Activated naive CD8-positive, alpha-beta T cell treated with anti-CD3 and anti-CD28 coated beads, Interleukin-2, amount 50 U/mL, for 24 hours (primary cell): Measurements from ENCODE around the gene CDKN2B-AS1.
A peak's percentile ranks its signal among the peaks of the same experiment; 100 is the strongest.

Experiments used
- ATAC-seq: fragments of 150-1000 bp; cut with Tn5 transposase; one replicate; pipeline ENCODE4 v1.10.0; 2021
- DNase-seq: peaks from one replicate; pipeline ENCODE4 v3.0.0; 2021
- H3K27ac Mint-ChIP-seq: one replicate; pipeline ENCODE4 v1.8.0; 2021; ENCODE audit warnings: mild to moderate bottlenecking, mixed read lengths
- H3K27me3 Mint-ChIP-seq: one replicate; pipeline ENCODE4 v1.8.0; 2021; ENCODE audit warnings: mixed read lengths
- H3K36me3 Mint-ChIP-seq: one replicate; pipeline ENCODE4 v1.8.0; 2021; ENCODE audit warnings: low read depth, mixed read lengths
- H3K4me1 Mint-ChIP-seq: one replicate; pipeline ENCODE4 v1.8.0; 2021; ENCODE audit warnings: mixed read lengths
- H3K4me3 Mint-ChIP-seq: one replicate; pipeline ENCODE4 v1.8.0; 2021; ENCODE audit warnings: mild to moderate bottlenecking, moderate library complexity, mixed read lengths
- H3K9me3 Mint-ChIP-seq: one replicate; pipeline ENCODE4 v1.8.0; 2021; ENCODE audit warnings: mixed read lengths

The CDKN2B-AS1 gene

DNA sequence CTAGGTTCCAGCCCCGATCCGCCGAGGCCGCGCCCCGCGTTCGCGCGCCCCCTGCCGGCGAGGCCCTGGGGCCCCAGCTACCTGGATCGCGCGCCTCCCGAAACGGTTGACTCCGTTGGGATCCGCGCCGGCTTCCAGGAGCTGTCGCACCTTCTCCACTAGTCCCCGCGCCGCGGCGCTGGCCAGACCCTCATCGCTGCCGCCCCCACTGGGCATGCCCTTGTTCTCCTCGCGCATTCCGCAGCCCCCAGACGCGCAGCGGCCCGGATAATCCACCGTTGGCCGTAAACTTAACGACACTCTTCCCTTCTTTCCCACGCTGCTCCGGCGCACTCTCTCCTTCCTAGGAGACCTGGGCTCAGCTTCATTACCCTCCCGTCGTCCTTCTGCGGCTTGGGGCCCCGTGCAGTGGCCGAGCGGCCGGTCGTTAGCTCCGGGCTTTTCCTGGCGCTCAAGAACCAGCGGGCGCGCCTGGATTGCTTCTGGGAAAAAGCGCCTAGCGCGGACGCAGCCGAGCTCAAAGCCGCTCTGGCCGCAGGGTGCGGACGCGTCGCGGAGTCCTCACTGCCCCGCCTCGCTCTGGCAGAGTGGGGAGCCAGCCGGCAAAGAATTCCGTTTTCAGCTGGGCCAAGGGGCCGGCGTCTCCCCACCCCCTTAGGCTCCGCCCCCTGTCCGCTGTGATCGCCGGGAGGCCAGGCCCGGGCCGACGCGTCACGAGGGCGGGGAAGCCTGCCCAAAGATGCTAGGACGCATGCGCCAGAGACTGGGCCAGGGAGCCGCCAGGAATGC lies 14.3 kb downstream of the CDKN2B-AS1 start, which contains the start of gene CDKN2B:
Gene CDKN2B (minus strand): TSS at position 589 of the 789 bp plus-strand sequence. CDS start 352 bp downstream, at position 237.
- Mint-ChIP-seq H3K36me3 (peaks cover 5% of the 10 kb centered on the region), H3K4me1 (peaks cover 25% of the 10 kb centered on the region), H3K27me3 (peaks cover 76% of the 10 kb centered on the region), H3K9me3 (no peaks in the 10 kb centered on the region), H3K4me3 (peak within 1 kb of the TSS; percentile 78), H3K27ac (no peak within 1 kb of the TSS)
- peak; percentile 81 for DNase-seq
- peak; percentile 88 for ATAC-seq

DNA sequence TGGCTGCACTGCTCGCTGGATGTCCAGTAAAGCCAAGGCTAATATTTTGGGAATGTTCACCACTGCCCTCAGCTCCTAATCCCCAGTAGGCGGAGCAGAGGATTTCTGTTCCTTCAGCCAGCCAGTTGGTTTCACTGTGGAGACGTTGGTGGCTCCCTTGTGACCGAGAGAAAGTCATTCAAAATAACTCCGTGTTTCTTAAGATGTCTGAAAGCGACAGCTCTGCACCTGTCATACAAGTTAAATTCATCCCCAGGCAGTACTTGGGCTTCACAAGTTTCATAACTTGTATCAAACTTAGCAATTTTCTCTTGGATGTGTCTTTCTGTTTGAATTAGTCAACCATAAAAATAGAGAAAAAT lies 14.9 kb downstream of the CDKN2B-AS1 start:
- Mint-ChIP-seq H3K4me1 (peaks cover 25% of the 10 kb centered on the region), H3K27ac (no peak overlapping the region), H3K4me3 (peak overlapping the region; percentile 78), H3K9me3 (no peaks in the 10 kb centered on the region), H3K27me3 (peaks cover 71% of the 10 kb centered on the region), H3K36me3 (peaks cover 5% of the 10 kb centered on the region)
- DNase-seq = no peak
- ATAC-seq = no peak

DNA sequence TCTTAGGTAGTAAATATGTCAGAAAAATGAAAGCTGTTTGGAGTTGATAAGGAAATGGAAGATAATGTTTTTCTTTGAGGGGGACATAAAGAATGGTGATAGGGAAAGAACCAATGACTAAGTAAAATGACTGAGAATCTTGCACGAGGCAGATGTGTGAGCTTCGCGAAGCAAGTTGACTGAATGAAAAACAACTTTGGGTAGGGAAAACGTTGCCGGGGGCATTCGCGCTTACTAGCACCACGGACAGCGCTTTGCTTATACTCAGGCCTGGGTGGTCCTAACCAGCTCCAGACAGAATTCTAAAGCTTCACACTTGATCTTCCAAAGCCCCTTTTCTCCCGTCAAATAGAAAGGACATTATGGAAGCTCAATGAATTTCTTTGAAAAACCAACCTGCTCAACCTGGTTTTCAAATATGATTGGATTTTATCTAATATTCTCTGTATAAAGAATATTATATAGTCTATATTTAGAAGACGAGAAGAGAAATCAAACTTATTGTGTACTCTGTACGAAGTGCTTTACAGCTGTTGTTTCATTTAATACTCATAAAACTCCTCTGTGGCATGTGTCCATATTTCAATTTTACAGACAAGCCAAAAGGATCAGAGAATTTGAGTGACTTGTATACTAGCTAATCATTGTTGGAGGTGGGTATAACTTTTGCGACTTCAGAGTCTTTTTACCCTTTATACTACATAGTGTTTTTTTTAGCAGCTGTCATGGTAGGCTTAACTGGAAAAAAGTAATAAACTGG lies 16.5 kb downstream of the CDKN2B-AS1 start:
- H3K27ac Mint-ChIP-seq = no peak overlapping the region
- H3K4me3 Mint-ChIP-seq = no peak overlapping the region
- DNase-seq (peak; percentile 36), ATAC-seq (no peak)
- H3K27me3 Mint-ChIP-seq = peaks cover 56% of the 10 kb centered on the region
- peaks cover 12% of the 10 kb centered on the region for H3K4me1 Mint-ChIP-seq
- H3K9me3 Mint-ChIP-seq = no peaks in the 10 kb centered on the region
- H3K36me3 Mint-ChIP-seq = no peaks in the 10 kb centered on the region

DNA sequence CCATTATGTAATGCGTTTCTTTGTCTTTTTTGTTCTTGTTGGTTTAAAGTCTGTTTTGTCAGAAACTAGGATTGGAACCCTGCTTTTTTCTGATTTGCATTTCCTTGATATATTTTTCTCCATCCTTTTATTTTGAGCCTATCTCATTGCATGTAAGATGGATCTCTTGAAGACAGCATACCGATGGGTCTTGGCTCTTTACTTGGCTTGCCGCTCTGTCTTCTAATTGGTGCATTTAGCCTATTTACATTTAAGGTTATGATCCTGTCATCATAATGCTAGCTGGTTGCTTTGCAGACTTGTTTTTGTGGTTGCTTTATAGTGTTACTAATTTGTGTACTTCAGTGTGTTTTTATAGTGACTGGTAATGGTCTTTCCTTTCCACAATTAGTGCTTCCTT lies 27.8 kb downstream of the CDKN2B-AS1 start:
- Mint-ChIP-seq H3K36me3 (no peaks in the 10 kb centered on the region), H3K27me3 (peaks cover 11% of the 10 kb centered on the region), H3K27ac (no peak overlapping the region), H3K4me3 (no peak overlapping the region), H3K9me3 (peaks cover 21% of the 10 kb centered on the region), H3K4me1 (no peaks in the 10 kb centered on the region)
- DNase-seq (no peak), ATAC-seq (no peak)

DNA sequence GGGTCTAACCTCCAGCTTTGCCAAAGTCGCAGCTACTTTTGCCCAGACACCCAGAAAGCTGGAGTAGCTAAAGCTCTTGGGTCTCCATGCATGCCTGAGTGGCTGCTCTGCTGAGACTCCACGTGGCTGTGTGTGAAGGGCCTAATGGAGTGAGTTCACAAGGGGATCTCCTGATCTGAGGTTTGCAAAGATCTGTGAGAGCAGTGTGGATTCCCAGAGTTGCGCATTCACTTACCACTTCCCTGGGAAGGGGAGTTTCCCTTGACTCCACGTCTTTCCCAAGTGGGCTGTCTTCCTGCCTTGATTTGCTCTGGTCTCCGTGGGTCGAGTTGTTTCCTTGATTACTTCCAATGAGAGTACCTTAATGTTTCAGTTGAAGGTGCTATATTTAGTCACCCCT lies 32.1 kb downstream of the CDKN2B-AS1 start:
- H3K4me1 Mint-ChIP-seq = peaks cover 2% of the 10 kb centered on the region
- no peaks in the 10 kb centered on the region for H3K36me3 Mint-ChIP-seq
- peaks cover 4% of the 10 kb centered on the region for H3K9me3 Mint-ChIP-seq
- ATAC-seq (no peak), DNase-seq (no peak)
- peaks cover 3% of the 10 kb centered on the region for H3K27me3 Mint-ChIP-seq
- no peak overlapping the region for H3K4me3 Mint-ChIP-seq
- no peak overlapping the region for H3K27ac Mint-ChIP-seq

DNA sequence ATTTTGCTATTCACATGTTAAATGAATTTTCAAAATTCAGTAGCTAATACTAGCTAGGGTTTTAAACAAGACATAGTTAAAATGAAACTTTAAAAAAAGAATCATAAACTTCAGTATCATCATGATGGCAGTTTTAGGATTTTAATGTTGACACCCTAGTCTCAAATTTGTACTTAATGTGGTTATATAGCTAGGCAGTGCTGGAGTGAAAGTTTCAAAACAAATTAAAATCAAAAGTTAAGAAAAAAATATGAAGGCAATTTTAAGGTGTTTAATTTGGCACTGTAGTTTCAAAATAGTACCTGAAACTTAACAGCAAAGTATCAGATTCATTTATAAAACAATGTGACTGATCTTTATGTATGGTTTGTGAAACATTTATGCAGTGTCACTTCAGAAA lies 33.8 kb downstream of the CDKN2B-AS1 start:
- Mint-ChIP-seq H3K9me3 (no peaks in the 10 kb centered on the region), H3K36me3 (no peaks in the 10 kb centered on the region), H3K4me3 (no peak overlapping the region), H3K4me1 (peaks cover 2% of the 10 kb centered on the region), H3K27me3 (no peaks in the 10 kb centered on the region), H3K27ac (no peak overlapping the region)
- DNase-seq (no peak), ATAC-seq (no peak)

DNA sequence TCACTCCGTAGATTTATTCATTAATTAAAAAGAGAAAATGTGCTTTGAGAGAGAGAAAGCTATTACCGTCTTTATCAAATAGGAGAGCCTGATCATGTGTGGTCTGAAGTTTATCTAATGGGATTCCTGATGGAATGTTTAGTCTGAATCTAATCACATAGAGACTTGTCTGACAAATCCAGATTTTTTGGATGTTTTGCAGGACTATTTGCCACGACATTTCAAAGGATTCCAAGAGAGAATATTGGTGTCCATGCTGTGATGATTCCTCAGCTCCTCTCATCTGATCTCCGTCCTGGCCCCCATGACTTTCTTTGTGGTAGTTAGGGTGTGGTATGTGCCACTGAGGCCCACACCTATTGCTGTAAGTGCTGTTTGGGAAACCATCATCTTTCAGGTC lies 34.6 kb downstream of the CDKN2B-AS1 start:
- Mint-ChIP-seq H3K27me3 (no peaks in the 10 kb centered on the region), H3K9me3 (no peaks in the 10 kb centered on the region), H3K4me1 (peaks cover 2% of the 10 kb centered on the region), H3K36me3 (no peaks in the 10 kb centered on the region), H3K4me3 (no peak overlapping the region), H3K27ac (no peak overlapping the region)
- no peak for ATAC-seq
- DNase-seq = no peak

DNA sequence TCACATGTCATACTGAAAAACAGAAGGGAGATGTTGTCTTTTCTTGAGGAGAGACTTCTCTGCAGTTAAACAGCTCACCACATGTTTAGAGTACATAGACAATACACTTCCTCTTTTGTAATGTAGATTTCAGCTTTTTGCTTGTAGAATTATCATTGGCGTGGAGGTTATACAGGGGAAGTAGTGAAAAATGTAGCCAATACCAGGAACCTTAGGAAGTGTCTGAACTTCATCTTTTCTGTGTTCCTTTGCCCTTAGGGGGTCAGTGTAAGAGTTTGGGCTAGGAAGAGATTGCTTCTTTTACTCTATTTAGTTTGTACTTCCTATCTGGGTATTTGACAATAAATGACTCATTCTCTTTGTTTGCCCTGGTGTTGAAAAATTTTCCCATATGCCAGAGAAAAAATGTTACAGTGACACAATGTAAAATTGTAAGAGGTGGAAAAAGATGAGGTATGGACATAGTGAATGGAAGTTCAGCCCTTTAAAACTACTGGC lies 35.6 kb downstream of the CDKN2B-AS1 start:
- Mint-ChIP-seq H3K4me1 (peaks cover 2% of the 10 kb centered on the region), H3K9me3 (no peaks in the 10 kb centered on the region), H3K4me3 (no peak overlapping the region), H3K27ac (no peak overlapping the region), H3K36me3 (no peaks in the 10 kb centered on the region), H3K27me3 (no peaks in the 10 kb centered on the region)
- DNase-seq = no peak
- ATAC-seq = no peak

DNA sequence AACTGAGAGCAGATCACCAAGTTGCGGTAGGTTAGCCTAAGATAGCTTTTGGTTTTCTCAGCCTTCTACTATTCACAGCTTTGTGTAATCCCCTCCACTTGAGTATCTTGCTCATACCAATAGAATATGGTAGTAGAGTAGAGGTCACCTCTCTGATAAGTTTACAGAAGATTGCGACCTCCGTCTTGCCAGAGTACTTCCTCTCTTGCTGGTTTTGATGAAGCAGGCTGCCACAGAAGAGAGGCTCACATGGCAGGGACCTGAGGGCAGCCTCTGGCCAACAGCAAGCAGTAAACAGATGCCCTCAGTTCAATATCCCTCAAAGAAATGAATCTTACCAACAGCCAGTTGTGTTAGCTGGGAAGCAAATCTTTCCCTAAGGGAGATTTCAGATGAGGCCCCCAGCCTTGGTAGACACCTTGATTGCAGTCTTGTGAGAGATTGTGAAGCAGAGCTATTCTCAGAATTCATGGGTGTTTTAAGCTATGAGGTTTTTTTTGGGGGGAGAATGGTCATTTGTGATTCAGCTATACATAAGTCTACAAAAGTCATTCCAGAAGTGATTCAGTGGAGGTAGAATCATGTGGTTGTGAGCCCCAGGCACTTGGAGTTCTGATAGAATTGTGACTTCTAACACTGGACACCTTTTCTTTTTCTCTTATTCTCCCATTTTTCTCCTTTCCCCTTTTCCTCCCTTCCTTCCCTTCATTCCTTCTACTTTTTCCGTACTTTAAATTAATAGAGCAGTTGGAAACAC lies 37.2 kb downstream of the CDKN2B-AS1 start:
- Mint-ChIP-seq H3K27me3 (no peaks in the 10 kb centered on the region), H3K4me1 (peaks cover 12% of the 10 kb centered on the region), H3K9me3 (no peaks in the 10 kb centered on the region)

DNA sequence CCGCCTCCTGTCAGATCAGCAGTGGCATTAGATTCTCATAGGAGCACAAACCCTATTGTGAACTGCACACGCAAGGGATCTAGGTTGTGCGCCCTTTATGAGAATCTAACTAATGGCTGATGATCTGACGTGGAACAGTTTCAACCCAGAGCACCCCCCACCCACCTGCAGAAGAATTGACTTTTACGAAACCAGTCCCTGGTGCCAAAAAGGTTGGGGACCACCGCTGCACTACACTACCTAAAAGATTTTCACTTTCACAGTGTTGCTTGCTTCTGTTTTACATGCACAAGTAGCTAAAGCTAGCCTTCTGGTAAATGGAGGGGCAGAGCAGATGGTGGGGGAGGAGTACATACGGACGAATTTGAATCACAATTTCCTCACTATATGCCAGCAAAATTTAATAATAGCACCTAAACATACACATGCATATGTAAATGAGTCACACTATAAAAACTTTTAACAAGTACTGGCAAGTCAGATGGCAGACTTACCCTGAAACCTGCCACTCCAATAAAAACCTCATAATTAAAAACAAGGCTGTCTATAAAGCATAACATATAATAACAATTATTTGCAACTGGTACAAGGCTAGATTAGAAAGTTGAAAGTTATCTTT lies 38.5 kb downstream of the CDKN2B-AS1 start:
- no peaks in the 10 kb centered on the region for H3K36me3 Mint-ChIP-seq
- no peak overlapping the region for H3K4me3 Mint-ChIP-seq
- no peak for ATAC-seq
- no peak for DNase-seq
- no peaks in the 10 kb centered on the region for H3K27me3 Mint-ChIP-seq
- H3K4me1 Mint-ChIP-seq = peaks cover 17% of the 10 kb centered on the region
- H3K27ac Mint-ChIP-seq = no peak overlapping the region
- no peaks in the 10 kb centered on the region for H3K9me3 Mint-ChIP-seq

More for the DNA sequence above, 37.2 kb downstream of the CDKN2B-AS1 start:
- ATAC-seq (no peak), DNase-seq (no peak)
- Mint-ChIP-seq H3K36me3 (no peaks in the 10 kb centered on the region), H3K27ac (no peak overlapping the region), H3K4me3 (no peak overlapping the region)

DNA sequence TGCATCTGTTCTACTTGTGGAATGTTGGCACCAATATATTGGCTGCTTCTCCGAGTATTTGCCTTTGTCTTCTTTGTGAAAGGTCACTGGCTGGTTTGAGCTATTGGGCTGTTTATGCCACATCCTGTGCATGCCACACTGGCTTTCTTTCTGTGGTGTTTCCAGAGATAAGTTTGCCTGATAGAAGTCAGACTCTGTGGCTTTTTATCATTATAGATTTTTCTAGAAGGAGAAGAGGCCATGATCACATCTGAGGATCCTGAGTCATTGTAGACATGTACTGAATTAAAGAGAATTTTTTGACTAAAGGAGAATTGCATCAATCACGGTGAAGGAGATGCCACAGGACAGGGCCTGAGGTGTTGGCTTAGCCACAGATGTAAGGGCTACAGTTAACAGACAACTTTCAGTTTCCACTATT lies 41.0 kb downstream of the CDKN2B-AS1 start:
- H3K36me3 Mint-ChIP-seq = no peaks in the 10 kb centered on the region
- H3K27me3 Mint-ChIP-seq = no peaks in the 10 kb centered on the region
- peaks cover 21% of the 10 kb centered on the region for H3K4me1 Mint-ChIP-seq
- H3K27ac Mint-ChIP-seq = no peak overlapping the region
- no peaks in the 10 kb centered on the region for H3K9me3 Mint-ChIP-seq
- ATAC-seq (peak; percentile 76), DNase-seq (no peak)
- no peak overlapping the region for H3K4me3 Mint-ChIP-seq

DNA sequence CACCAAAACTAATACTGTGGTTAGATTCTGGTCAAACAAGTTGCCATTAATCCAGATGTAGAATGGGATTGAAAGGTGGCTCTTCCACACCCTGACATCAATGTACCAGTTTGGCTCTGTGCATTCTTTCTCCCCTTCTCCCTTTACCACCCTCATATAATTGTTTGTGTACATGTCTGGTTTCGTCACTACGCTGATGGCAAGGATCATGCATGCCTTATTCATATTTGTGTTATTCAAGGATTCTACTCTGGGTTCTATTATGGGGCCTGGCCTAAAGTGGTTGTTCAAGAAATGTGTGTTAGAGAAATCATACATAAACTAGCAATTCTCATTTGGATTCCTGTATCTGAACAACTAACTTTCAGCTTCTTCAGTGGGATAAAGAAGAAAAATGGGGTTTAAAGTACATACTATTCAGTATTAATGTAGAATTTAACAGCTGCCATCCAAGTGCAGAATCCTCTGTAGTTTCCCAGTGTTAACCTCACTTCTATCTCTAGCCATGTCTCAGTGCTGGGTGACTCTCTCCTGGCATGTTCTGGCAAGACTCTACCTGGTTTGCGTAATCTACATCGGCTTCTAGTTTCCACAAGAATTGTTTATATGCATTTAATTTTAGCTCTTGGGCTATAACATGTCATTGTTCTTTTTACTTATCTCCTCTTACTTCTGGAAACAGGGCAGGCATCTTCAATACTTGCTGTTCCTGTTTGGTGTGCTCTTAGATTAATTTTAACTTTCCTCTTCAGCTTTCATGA lies 42.5 kb downstream of the CDKN2B-AS1 start:
- H3K4me3 Mint-ChIP-seq = no peak overlapping the region
- H3K27ac Mint-ChIP-seq = no peak overlapping the region
- H3K36me3 Mint-ChIP-seq = no peaks in the 10 kb centered on the region
- no peak for DNase-seq
- H3K9me3 Mint-ChIP-seq = no peaks in the 10 kb centered on the region
- ATAC-seq = no peak
- H3K27me3 Mint-ChIP-seq = peaks cover 5% of the 10 kb centered on the region
- peaks cover 31% of the 10 kb centered on the region for H3K4me1 Mint-ChIP-seq

DNA sequence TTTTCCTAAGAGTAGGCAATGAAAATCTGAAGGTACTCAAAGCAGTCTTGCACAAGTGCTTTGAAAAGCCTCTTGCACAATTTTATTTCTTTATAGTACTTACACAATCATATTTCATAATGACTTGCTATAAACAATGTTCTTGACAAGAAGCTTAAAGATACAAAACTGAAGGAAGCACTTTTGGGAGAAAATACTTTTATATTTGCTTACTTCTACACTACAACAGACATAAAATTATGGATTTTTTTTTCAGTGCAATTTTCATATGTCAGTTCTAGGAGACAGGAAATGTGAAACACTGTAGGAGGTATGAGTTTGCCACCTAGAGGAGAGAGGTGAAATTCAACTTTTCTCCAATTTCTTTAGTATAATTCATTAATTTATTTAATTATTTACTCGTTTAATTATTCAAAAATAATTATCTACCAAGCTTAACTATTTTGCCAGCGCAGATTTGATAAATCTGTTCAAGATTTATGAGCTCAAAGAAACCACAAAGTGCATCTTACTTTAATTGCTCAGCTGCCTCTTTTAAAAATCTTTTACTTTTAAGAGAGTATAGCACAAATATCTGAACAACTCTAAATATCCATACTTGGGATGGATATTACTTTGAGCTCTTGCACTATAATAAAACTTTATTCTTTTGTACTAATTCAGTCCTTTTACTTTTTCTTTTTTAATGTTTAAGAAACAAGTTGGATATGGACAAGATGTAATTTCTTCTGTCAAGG lies 43.5 kb downstream of the CDKN2B-AS1 start:
- Mint-ChIP-seq H3K4me3 (no peak overlapping the region), H3K9me3 (no peaks in the 10 kb centered on the region), H3K27ac (no peak overlapping the region), H3K36me3 (no peaks in the 10 kb centered on the region), H3K4me1 (peaks cover 31% of the 10 kb centered on the region), H3K27me3 (peaks cover 6% of the 10 kb centered on the region)
- DNase-seq = no peak
- no peak for ATAC-seq
